A673 (cell line): ENCODE results near the gene RSRP1.

Experiments used
- EZH2 ChIP-seq: fragments of 200-600 bp; sonication (generic); IDR thresholded peaks from 2 replicates; pipeline ENCODE4 v1.6.1; 2017; ENCODE audit warnings: borderline replicate concordance, low read depth, mild to moderate bottlenecking, mixed read lengths, antibody characterized with exemption, low read length; ENCODE audit not compliant: poor library complexity, severe bottlenecking
- TF ChIP-seq, protein P1 (sequence below): fragments of 300-800, 200-600 bp; sonication (generic); conservative IDR thresholded peaks from 2 replicates; pipeline ENCODE4 v1.5.1; 2017; ENCODE audit warnings: low read depth, mild to moderate bottlenecking, antibody characterized with exemption, low read length, moderate library complexity, mixed read lengths

DNA sequence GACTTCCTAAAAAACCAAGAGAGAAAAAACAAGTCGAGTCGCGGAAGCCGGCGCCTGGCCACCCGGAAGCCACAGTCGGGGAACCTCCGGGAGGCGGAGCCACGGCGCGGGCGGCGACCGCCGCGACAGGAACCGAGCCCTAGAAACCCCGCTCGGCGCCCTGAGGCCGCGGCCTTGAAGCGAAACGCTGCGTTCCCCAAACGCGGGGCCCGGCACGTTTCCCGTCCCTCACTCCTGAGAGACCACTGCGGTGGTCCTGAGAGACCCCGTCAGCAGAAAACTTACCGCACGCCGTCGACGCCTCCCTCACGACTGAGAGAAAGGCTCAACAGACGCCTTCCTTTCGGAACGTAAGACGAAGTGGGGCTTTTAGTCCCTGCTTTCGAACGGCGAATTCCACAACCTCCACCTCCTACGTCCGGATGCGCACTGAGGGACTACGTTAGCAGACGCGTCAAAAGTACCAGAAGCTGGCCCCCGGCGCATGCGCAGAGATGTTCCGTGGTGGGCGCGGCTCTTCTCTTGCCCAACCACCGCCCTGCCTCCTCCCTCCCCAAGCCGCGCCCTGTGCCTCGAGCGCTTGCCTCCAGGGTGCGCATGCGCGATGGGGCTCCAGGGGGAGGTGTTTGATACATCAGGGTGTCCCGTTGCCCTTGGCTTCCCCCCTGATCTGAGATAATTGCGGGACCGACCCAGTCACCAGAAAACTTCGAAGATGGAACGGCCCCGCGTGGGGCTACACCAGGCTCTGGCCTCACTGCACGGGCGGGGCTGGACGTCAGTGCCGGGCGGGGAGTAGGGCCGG lies at the start of gene RSRP1:
- TF ChIP-seq, protein P1, sequence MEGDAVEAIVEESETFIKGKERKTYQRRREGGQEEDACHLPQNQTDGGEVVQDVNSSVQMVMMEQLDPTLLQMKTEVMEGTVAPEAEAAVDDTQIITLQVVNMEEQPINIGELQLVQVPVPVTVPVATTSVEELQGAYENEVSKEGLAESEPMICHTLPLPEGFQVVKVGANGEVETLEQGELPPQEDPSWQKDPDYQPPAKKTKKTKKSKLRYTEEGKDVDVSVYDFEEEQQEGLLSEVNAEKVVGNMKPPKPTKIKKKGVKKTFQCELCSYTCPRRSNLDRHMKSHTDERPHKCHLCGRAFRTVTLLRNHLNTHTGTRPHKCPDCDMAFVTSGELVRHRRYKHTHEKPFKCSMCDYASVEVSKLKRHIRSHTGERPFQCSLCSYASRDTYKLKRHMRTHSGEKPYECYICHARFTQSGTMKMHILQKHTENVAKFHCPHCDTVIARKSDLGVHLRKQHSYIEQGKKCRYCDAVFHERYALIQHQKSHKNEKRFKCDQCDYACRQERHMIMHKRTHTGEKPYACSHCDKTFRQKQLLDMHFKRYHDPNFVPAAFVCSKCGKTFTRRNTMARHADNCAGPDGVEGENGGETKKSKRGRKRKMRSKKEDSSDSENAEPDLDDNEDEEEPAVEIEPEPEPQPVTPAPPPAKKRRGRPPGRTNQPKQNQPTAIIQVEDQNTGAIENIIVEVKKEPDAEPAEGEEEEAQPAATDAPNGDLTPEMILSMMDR: no peak
- no peak for TF ChIP-seq EZH2
